ENCODE measurements around the gene FZR1.
A peak's percentile ranks its signal among the peaks of the same experiment; 100 is the strongest.

Gene FZR1

DNA sequence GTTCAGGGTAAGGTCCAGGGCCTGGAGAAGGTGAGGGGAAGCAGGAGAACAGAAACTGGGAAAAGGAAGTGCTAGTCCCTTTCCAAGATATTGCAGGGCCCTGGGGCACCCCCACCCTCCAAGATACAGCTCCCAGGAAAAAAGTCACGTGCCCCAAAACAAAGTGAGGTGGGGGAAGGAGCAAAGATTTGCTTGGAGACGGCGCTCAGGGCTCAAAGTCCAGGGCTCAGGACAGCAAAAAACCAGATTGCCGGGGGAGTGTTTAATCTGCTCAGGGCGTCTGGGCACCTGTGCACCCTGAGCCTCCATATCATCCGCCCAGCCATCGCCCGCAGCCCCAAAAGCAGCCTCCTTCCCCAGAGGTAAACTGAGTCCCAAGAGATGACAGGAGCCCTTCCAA is 32.1 kb upstream of the FZR1 start:
- no peak for DNase-seq

DNA sequence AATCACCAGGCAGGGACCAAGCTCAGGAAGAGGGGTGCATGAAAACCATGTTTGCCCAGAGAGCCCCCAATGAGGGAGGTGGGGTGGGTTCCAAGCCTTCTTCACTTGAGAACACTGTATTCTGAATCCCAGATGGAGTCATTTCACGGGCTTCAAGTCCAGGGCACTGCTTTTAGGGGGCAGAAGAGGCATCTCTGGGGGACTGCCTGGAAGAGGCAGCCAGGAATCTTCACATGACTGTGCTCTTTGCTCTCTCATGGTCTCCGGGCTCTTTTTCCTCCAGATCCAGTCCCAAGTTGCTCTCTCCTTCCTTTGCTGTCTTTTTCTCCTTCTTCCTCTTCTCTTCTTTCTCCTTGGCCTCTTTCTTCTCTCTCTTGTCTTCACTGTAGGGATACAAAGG is 31.5 kb upstream of the FZR1 start:
- no peak for DNase-seq

DNA sequence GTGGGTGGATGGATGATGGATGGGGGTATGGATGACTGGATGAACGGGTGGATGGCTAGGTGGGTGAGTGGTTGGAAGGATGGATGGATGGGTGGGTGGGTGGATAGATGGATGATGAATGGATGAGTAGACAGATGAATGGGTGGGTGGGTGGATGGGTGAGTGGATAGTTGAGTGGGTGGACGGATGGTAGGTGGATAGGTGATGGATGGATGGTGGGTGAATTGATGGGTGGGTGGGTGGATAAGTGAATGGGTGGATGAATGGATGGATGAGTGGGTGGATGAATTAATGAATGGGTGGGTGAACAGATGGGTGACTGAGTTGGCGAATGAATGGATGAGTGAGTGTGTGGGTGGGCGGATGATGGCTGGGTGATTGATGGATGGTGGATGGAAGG is 30.7 kb upstream of the FZR1 start:
- DNase-seq, result no peak

DNA sequence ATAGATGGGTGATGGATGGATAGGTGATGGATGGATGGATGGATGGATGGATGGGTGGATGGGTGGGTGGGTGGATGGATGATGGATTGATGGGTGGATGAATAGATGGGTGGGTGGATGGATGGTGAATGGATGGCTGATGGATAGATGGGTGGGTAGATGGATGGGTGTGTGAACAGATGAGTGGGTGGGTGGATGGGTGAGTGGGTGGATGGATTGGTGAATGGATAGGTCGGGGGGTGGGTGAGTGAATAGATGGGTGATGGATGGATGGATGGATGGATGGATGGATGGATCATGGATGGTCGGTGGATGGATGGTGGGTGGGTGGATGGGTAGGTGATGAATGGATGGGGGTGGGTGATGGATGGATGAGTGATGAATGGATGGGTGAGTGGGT is 29.3 kb upstream of the FZR1 start:
- no peak for DNase-seq

DNA sequence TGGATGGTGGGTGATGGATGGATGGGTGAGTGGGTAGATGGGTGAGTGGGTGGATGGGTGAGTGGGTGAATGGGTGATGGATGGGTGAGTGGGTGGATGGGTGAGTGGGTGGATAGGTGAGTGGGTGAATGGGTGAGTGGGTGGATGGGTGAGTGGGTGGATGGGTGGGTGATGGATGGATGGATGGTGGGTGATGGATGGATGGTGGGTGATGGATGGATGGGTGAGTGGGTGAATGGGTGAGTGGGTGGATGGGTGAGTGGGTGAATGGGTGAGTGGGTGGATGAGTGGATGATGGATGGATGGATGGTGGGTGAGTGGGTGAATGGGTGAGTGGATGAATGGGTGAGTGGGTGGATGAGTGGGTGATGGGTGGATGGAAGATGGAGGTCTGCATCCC is 28.6 kb upstream of the FZR1 start:
- DNase-seq, result no peak

DNA sequence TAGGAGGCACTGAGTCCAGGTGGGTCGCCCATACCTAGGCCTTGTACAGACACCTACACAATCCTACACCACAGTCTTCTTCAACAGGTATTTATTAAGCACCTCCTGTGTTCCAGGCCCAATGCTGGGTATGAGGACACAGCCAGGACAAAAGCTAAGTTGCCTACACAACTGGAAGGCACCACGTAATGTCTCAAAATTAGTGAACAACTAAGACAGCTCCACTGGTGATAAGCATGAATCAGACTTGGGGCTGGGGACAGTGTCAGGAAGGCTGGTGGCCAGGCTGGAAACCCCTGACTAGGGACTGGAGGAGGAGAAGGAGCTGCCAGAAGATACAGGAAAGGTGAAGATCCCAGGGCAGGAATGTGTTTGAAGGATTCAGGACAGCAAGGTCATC is 28.2 kb upstream of the FZR1 start:
- DNase-seq, result no peak

DNA sequence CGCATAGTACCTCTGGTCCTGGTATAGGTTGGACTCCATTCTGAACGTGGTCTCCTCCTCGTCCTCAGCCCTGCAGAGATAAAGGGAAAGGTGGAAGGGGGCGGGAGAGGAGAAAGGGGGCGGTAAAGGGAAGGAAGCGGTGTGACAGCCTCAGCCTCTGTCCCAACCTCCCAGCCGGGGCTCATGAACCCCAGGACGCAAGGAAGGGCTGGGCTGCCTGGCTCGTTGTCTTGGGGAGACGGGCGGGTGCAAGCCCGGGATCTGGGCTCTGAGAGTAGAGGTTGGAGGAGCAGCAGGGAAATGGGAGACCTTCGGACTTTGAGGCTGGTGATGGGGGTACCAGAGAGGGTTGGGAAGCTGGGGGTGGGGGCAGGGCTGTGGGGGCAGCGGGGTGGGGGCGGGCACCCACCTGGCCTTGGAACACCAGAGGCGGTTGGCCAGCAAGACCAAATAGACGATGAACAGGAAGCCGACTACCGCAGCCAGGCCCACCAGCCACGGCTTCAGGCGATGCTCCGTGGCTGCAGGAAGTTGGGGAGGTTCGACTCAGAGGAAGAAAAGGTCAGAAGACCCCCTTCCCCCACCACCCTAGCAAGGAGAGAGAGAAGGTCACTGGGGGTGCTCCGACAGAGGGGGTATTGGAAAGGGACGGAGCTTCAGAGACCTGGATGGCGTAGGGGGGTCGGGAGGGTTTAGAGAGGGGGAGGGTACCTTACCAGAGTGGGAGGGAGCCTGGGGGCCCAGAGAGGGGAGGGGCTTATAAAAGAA is 27.5 kb upstream of the FZR1 start:
- no peak for DNase-seq

DNA sequence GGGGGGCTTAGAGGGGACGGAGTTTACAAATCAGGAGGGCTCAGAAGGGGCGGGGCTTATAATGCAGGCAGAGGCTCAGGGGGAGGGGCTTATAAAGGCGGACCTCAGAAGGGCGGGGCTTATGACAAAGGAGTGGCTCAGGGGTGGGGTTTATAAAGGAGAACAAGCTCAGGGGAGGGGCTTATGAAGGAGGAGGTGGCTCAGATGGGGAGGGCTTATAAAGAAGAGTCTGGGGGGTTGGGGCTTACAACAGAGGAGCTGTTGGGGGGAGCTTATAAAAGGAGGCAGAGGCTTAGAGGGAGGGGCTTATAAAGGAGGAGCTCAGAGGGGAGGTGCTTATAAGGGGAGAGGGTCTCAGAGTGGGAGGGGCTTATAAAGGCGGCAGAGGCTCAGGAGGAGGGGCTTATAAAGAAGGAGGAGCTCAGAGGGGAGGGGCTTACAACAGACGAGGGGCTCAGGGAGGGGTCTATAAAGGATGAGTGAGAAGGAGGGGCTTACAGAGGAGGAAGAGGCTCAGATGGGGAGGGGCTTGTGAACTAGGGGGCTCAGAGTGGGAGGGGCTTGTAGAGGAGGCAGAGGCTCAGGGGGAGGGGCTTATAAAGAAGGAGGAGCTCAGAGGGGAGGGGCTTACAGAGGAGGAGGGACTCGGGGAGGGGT is 26.8 kb upstream of the FZR1 start:
- DNase-seq, result peak; percentile 43

DNA sequence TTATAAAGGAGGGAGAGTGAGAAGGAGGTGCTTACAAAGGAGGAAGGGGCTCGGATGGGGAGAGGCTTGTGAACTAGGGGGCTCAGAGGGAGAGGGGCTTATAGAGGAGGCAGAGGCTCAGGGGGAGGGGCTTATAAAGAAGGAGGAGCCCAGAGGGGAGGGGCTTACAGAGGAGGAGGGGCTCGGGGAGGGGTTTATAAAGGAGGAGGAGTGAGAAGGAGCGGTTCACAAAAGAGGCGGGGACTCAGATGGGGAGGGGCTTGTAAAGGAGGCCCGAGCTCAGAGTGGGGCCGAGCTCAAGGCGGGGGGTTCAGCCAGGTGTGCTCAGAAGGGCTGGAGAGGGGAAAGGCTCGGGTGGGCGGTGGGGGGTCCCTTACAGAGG is 26.3 kb upstream of the FZR1 start:
- DNase-seq, result peak; percentile 34

DNA sequence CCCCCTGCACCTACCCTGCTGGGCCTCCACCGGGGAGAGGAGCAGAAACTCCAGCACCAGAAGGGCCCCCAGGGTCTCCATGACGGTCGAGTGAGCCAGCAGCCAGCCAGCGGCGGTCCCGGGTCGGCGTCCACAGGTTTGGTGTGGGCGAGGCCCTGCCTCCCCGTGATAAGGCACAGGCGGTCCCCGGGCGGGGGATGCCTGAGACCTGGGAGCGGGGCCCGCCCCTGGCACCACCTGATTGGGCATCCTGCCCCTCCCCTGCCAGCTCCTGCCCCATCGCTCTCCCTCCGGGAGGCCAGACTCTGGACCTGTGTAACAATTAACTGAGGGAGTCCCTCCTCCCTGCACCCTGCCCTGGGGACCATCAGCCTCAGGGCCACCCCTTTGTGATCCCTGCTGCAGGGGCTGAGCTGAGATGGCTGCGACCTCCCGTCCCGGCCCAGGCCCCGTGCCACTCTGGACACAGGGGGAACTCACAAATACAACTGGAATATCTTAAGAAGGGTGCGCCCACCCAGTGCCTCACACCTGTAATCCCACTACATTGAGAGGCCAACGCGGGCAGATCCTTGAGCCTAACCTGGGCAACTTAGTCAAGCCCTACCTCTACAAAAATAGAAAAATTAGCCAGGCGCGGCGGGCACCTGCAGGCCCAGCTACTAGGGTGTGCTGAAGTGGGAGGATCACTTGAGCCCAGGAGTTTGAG is 25.6 kb upstream of the FZR1 start, which contains the start of gene SMIM24:
Gene SMIM24, minus strand, starts transcription at position 143 of the 709 bp plus-strand sequence. Its CDS starts 62 bp downstream, at position 81.
- no peak for DNase-seq

DNA sequence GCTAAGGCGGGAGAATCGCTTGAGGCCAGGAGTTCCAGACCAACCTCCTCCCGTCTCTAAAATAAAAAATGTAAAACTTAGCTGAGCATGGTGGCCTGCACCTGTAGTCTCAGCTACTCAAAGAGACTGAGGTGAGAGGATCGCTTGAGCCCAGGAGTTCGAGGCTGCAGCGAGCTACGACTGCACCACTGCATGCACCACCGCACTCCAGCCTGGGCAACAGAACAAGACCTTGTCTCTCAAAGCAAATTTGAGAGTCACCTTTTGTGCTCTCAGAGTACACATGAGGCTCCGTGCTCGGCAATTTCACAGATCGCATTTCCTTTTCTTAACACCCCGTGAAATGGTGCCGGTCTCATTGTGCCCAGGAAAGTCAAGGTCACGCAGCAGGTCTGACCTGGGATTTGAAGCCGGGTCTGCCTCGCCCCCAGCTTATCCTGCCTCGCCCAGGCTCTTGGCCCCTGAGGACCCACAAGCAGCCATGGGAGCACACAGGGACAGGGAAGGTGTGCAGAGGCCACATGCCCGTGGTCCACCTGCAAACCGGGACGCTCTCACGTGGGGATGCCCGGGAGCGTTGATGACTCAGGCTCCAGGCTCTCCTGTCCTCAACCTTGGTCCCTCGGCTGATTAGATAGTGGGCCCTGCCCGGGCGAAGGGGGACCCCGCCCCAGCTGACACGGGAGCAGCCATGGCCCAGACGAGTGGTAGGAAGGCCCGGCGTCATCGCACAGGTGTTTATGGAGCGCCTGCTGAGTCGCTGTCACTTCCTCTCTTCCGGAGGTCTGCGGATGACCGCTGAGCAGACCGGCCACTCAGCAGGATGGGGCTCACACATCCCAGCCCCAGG is 24.6 kb upstream of the FZR1 start:
- DNase-seq, result no peak

DNA sequence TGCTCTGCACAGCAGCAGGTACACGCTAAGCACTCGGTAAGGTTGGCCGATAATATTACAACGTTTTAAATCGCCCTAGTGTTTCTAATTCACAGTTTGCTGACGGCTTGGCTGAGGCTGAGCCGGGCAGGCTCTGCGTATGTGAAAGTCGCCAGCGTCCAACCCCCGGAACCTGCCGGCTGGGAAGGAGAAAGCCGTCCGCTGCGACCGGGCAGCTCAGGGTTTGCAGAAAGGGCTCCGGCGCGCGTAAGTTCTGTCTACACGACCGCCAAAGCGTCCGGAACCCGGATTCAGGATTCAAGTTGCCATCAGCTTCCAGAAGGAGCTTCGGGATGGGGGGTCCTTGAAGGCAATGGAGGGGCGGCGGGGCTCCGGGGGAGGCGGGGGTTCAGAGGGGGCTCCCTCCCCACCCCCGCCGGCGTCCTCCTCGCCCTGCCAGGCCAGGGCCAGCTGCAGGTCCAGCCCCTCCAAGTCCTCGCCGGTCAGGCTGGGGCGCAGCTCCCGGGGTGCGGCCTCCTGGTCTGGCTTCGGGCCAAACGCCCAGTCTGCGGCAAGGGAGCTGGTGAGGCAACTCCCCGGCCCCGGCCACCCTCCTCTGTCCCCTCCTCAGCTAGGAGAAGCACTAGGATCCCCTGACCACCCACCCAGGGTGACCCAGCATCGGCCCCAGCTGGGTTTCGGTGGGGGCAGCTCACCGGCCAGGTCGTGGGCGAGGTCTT is 23.4 kb upstream of the FZR1 start:
- DNase-seq, result no peak

DNA sequence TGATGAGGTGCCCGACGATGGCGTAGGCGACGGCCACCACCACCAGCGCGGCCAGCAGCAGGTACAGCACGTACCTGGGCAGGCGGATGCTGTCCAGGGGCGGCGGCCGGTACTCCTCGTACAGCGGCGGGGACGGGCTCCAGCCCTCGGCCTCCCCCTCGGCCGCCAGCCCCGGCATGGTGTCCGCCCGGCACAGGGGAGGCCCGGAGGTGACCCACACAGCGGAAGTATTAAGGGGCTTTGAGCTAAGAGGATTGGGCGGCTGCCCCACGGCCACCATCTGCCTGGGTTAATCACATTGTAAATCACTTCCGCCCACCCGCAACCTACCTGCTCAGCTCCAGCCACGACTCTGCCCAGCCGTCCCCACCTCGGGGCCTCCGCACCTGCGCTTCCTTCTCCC is 22.9 kb upstream of the FZR1 start, which contains the start of gene SMIM44:
Gene SMIM44, minus strand, starts transcription at position 216 of the 403 bp plus-strand sequence. Its CDS starts 38 bp downstream, at position 178.
- no peak for DNase-seq

DNA sequence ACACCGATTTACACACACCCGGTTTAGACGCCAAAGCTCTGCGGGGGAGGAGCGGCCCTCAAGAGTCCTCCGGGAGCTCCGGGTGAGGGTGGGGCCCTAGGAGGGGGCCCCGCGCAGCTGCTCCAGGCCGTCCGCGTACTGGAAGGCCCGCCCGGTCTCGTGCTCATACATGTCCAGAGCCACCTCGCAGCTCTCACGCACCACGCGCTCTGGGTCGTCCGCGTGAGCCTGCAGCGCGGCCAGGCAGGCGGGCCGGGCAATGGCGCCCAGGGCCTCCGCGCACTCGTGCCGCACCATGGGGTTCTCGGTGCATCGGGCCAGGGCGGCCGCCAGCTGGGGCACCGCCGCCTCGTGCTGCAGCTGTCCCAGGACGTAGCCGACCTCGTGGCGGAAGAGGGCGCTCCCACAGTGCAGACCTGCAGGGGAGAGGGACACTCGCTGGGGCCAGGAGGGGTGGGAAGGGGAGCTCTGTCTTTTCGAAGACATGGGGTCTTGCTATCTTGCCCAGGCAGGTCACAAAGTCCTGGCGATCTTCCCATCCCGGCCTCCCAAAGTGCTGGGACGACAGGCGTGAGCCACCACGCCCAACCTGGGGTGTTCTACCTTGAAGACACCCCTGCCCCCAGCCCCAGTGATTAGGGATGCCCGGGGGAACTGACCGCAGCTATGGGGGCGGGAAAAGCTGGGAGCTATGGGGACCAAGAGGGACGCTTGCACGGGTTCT is 14.6 kb upstream of the FZR1 start:
- no peak for DNase-seq

DNA sequence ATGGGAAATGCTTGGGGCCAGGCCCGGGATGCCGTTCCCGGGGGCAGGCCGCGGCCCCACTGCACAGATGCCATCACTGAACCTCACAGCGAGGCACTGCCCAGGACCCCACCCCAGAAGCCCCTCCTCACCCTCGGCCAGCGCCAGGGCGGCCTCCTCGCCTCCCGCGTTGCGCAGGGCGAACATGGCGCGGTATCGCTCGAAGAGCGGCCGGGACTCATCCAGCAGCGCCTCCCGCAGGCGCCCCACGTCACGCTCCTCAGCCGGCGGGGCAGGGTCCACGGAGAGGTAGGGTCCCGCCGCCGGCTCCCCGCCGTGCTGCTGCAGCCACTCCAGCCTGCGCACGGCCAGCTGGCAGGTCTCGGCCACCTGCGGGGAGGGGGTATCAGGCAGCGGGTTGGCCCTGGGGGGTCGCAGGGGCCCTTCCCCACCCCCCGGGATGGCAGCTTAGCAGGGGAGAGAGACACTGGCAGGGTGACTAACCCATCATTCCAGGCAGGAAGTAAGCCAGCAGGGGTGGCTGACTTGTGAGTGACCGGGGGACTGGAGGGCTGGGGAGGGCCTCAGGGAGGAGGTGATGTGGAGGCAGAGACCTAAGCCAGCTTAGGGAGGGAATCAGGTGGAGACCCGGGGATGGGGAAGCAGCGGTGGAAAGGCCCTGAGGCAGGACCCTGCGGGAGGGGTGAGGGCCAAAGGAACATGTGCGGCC is 13.8 kb upstream of the FZR1 start:
- no peak for DNase-seq

DNA sequence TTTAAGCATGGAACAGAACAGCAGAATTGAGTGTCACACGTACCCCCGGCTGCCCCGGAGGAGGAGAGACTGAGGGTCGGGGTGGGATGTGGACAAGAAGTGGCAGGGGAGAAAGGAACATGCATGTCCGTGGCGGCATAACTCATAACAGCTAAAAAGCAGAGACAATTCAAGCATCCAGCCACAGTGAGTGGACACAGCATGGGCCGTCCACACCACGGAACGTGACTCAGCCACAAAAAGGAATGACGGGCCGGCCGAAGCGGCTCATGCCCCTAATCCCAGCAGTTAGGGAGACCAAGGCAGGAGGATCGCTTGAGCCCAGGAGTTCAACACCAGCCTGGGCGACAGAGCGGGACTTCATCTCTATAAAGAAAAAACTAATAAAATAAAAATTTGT is 13.2 kb upstream of the FZR1 start:
- no peak for DNase-seq

DNA sequence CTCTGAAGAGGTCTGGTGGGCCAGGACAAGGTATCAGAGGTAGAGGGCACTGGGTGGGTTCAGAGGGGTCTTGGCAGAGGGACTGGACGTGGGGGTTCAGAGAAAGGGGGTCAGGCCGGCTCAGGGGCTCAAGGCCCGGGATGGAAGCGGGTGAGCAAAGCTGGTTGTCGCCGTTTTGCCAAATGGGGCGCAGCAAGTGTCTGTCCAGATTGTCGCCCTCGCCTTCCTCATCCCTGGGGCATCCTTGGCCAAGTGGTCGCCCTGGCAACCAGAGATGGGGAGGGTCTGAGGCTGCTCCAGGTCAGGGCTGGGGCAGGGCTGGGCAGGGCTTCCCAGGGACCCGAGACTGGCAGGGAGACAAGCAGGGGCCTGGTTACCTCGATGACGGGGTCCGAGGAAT is 12.5 kb upstream of the FZR1 start:
- DNase-seq, result no peak

DNA sequence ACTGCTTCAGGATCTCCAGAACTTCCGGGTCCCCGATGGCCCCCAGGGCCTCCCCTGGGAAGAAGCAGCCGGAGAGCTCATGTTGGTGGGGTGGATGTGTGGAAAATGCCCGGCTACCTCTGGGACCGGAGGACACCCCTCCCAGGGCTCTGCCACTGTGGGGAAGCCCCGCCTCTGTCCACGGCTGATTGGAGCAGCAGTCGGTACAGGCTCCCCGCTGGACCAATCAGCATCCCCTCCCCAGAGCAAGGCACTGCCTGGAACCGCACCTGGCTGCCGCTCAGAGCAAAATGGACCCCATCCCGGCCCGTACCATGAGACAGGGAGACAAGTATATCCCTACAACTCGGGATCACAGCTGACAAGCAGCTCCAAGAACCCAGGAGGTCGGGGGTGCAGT is 12.1 kb upstream of the FZR1 start:
- DNase-seq, result no peak

DNA sequence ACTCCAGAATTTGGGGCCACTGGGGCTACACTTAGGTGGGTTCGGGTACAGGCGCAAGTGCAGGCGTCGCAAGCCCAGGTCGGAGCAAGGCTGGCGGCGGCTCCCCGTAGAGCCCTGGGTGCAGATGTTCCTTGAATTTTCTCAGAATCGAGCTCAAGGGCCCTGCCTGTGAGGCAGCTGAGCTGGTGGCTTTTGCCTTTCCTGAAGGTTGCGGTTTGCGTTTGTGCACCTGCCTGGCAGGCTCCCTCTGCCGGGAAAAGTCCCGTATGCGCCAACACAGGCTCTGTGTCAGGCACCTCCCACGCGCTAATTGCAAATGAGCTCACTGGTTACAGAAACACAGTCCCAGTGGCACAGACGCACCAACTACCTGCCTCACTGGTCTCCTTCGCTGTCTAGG is 11.6 kb upstream of the FZR1 start:
- DNase-seq, result no peak

DNA sequence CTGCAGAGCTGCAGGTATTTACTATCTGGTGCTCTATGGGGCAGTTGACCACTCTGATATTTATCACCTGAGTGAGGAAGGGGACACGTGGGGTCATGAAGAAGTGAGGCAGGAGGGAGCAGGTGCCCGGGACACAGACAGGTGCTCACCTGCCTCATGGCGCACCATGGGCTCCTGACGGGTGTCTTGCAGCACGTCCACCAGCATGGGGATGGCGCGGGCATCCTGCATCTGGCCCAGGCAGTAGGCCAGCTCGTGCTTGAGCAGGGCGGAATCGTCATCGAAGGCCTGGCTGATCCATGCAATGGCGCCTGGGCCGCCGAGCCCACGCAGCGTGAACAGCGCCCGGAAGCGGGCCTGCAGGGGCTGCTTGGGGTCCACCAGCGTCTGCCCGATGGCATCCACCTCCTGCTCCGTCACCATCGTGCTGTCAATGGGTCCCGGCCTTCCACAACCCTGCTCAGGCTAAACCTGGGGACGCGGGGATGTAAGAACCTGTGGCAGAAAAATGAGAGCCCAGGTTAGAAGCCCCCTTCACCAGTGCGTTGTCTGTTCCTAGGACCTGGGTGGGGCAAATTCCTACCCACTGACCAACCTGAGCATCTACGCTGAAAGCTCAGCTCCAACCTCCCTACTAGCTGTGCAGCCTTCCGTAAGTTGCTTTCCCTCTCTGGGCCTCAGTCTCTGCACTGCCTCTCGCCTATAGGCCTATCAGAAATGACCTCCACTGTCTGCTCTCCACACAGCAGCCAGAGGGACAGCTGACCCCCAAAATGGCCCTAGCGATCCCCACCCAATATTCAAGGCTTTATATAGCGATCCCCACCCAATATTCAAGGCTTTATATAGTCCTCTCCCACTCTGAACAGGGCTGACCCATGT is 9.5 kb upstream of the FZR1 start:
- no peak for DNase-seq
